ENCODE measurements around the gene TMEM108.

GRCh38 chr3:133249490-133249889 lies 211.3 kb downstream of the TMEM108 start:
- TF ChIP-seq POLR2A (IDR thresholded peaks at IDR 0.05): no peak
- no peak for TF ChIP-seq CTCF (IDR thresholded peaks at IDR 0.05)

All from lower leg skin (tissue), 3 donors.